Loucy (cell line): Measurements from ENCODE around the gene SH3BGRL2.

Source experiments
- H2AFZ ChIP-seq: fragments of 200-600 bp; sonication (generic); 2 replicates; pipeline ENCODE4 v1.6.0; 2016; ENCODE audit warnings: antibody characterized with exemption, mild to moderate bottlenecking, low read length, moderate library complexity
- H3F3A ChIP-seq: fragments of 200-600 bp; 2 replicates; pipeline ENCODE4 v1.6.0; 2016; ENCODE audit warnings: antibody characterized with exemption, low read depth, mild to moderate bottlenecking
- H3K27me3 ChIP-seq: fragments of 200-600 bp; sonication (generic); 2 replicates; pipeline ENCODE4 v1.6.1; 2014; ENCODE audit warnings: low read length, mild to moderate bottlenecking; ENCODE audit not compliant: insufficient read depth, poor library complexity, severe bottlenecking
- H3K36me3 ChIP-seq: fragments of 200-600 bp; sonication (generic); 2 replicates; pipeline ENCODE4 v1.6.1; 2016; ENCODE audit warnings: low read length; ENCODE audit not compliant: insufficient read depth
- H3K4me1 ChIP-seq: fragments of 200-600 bp; sonication (generic); 2 replicates; pipeline ENCODE4 v1.5.1; 2014; ENCODE audit warnings: low read length, mild to moderate bottlenecking; ENCODE audit not compliant: insufficient read depth, poor library complexity, severe bottlenecking
- H3K4me2 ChIP-seq: fragments of 200-600 bp; sonication (generic); 2 replicates; pipeline ENCODE4 v1.6.0; 2014; ENCODE audit warnings: antibody characterized with exemption, low read length, low read depth, mild to moderate bottlenecking; ENCODE audit not compliant: poor library complexity, severe bottlenecking
- H3K4me3 ChIP-seq: fragments of 200-600 bp; sonication (generic); 2 replicates; pipeline ENCODE4 v1.5.1; 2014; ENCODE audit warnings: low read length, mild to moderate bottlenecking, mixed read lengths; ENCODE audit not compliant: poor library complexity, severe bottlenecking
- H3K79me2 ChIP-seq: fragments of 200-600 bp; sonication (generic); 2 replicates; pipeline ENCODE4 v1.6.1; 2014; ENCODE audit warnings: low read length; ENCODE audit not compliant: insufficient read depth
- H3K9ac ChIP-seq: fragments of 200-600 bp; sonication (generic); 2 replicates; pipeline ENCODE4 v1.6.0; 2014; ENCODE audit warnings: mild to moderate bottlenecking, low read depth, low read length, moderate library complexity; ENCODE audit not compliant: poor library complexity, severe bottlenecking
- H3K9me2 ChIP-seq: fragments of 200-600 bp; sonication (generic); replicated peaks from 2 replicates; pipeline ENCODE4 v1.6.1; 2016; ENCODE audit warnings: low read depth, low read length, mixed read lengths
- H3K9me3 ChIP-seq: fragments of 200-600 bp; sonication (generic); 2 replicates; pipeline ENCODE4 v1.6.1; 2014; ENCODE audit warnings: mild to moderate bottlenecking, antibody characterized with exemption, low read length, low read depth; ENCODE audit not compliant: insufficient read depth
- H4K20me1 ChIP-seq: fragments of 200-600 bp; sonication (generic); 2 replicates; pipeline ENCODE4 v1.6.0; 2014; ENCODE audit warnings: antibody characterized with exemption, low read length, mild to moderate bottlenecking; ENCODE audit not compliant: insufficient read depth, poor library complexity, severe bottlenecking
- EZH2phosphoT487 ChIP-seq: fragments of 200-600 bp; IDR thresholded peaks from 2 replicates; pipeline ENCODE4 v1.6.1; 2018; ENCODE audit warnings: antibody characterized with exemption, mild to moderate bottlenecking, moderate library complexity, borderline replicate concordance
- TF ChIP-seq, protein P1 (sequence below): fragments of 200-600 bp; sonication (generic); conservative IDR thresholded peaks from 2 replicates; pipeline ENCODE4 v1.5.1; 2014; ENCODE audit warnings: mild to moderate bottlenecking, antibody characterized with exemption, low read length

The SH3BGRL2 gene

DNA sequence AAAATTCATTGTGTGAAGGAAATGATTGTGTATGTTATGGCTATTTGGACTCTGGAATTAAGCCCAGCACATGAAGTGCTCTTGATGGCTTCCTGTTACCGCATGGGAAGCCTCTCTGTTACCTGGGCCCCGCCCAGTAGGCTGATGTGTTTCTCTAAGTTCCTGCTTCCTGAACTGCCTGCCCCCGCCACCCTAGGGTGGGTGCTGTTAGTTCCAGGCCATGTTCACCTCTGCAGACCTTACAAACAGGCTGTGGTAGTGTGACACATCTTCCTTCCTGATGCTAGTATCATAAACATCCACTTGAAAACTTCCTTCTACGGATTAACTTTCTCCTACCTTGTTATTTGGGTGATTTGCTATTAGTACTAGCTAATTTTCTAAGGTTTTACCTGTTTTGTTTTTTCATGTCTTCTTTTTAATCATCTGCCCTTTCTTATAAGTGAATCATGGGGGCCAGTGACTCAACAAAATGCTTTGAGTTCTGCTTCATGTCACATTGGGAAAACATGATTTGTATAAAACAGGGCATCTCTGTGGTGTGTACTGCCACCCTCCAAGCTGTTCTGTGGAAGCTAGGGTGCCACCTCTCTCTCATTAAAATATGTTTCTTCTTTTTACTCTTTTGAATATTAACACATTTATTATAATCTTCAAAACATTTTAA lies 40.6 kb downstream of the SH3BGRL2 start:
- Histone ChIP-seq H3K79me2 (no peaks in the 10 kb centered on the region), H4K20me1 (no peaks in the 10 kb centered on the region), H3K4me3 (no peak overlapping the region), H3K9ac (no peak overlapping the region), H3K36me3 (no peaks in the 10 kb centered on the region), H3K9me3 (no peaks in the 10 kb centered on the region), H3K4me2 (no peak overlapping the region), H3K4me1 (no peaks in the 10 kb centered on the region), H3K9me2 (no peaks in the 10 kb centered on the region), H3F3A (no peaks in the 10 kb centered on the region), H3K27me3 (no peaks in the 10 kb centered on the region), H2AFZ (peak overlapping the region; percentile 51)
- no peak for TF ChIP-seq EZH2phosphoT487
- TF ChIP-seq, protein P1, sequence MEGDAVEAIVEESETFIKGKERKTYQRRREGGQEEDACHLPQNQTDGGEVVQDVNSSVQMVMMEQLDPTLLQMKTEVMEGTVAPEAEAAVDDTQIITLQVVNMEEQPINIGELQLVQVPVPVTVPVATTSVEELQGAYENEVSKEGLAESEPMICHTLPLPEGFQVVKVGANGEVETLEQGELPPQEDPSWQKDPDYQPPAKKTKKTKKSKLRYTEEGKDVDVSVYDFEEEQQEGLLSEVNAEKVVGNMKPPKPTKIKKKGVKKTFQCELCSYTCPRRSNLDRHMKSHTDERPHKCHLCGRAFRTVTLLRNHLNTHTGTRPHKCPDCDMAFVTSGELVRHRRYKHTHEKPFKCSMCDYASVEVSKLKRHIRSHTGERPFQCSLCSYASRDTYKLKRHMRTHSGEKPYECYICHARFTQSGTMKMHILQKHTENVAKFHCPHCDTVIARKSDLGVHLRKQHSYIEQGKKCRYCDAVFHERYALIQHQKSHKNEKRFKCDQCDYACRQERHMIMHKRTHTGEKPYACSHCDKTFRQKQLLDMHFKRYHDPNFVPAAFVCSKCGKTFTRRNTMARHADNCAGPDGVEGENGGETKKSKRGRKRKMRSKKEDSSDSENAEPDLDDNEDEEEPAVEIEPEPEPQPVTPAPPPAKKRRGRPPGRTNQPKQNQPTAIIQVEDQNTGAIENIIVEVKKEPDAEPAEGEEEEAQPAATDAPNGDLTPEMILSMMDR = no peak

GRCh38 chr6:79672631-79673111 lies 41.5 kb downstream of the SH3BGRL2 start:
- Histone ChIP-seq H3K4me1 (no peaks in the 10 kb centered on the region), H3K9me2 (no peaks in the 10 kb centered on the region), H3K9me3 (no peaks in the 10 kb centered on the region), H3K4me2 (no peak overlapping the region), H3K4me3 (no peak overlapping the region), H2AFZ (0 out of 2 replicates have a peak overlapping the region, but pooled peaks have one; percentile 33), H3K36me3 (no peaks in the 10 kb centered on the region), H4K20me1 (no peaks in the 10 kb centered on the region), H3F3A (no peaks in the 10 kb centered on the region), H3K79me2 (no peaks in the 10 kb centered on the region), H3K27me3 (no peaks in the 10 kb centered on the region), H3K9ac (no peak overlapping the region)
- no peak for TF ChIP-seq EZH2phosphoT487
- TF ChIP-seq, protein P1 = peak; percentile 61

DNA sequence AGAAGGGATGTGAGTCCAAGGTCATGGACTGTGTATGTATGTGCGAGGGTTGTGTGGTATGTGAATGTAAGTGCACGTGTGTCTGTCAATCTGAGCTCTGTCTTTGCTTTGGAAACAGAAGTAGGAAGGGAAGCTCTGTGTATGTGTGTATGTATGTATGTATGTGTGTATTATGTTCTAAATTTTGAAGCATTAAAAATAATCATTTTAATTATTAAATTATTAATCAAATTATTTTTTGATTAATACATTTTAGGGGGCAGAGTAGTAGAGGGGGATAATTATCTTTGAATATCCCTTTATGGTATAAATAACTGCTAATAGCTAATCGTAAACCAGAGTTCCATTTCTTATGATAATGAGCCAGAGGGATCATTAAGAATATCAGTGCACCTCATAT lies 42.8 kb downstream of the SH3BGRL2 start:
- Histone ChIP-seq H3K4me2 (no peak overlapping the region), H3K36me3 (no peaks in the 10 kb centered on the region), H2AFZ (no peak overlapping the region), H3K4me3 (no peak overlapping the region), H3K4me1 (no peaks in the 10 kb centered on the region), H3K9ac (no peak overlapping the region), H3F3A (no peaks in the 10 kb centered on the region), H3K9me2 (no peaks in the 10 kb centered on the region), H3K27me3 (no peaks in the 10 kb centered on the region), H4K20me1 (no peaks in the 10 kb centered on the region), H3K9me3 (no peaks in the 10 kb centered on the region), H3K79me2 (no peaks in the 10 kb centered on the region)
- TF ChIP-seq, protein P1 = no peak
- no peak for TF ChIP-seq EZH2phosphoT487
